NCI-H2227 treated with DMSO at 0.1 percent for 48 hours (cell line): ENCODE results near the gene MEN1.

Source experiments
- DNase-seq: peaks from one replicate; lab custom pipeline; 2025; lab: John Stamatoyannopoulos, UW

The MEN1 gene

GRCh38 chr11:64762674-64763525, 47.5 kb downstream of the MEN1 start:
- DNase-seq, result peak; percentile 90

DNA sequence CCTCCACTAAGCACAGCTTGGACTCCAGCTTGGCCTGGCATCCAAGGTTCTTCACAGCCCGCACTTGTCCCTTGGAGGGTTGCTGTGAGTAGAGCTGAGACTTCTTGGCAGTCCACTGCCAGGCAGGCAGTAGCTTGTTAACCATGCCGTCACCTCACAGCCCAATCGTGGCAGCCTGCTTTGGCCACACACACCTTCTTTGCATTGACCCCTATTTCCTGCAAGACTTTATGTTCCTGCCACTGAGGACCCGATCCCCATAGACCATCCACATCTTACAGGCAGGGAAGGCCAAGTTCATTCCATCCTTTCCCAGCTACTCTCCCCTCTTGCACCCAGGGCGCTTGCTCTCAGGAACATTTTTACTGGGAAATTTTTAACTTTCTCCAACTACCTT, 48.1 kb downstream of the MEN1 start:
- DNase-seq, result no peak

- no peak for DNase-seq
Measured at GRCh38 chr11:64760759-64761420, 49.5 kb downstream of the MEN1 start.

GRCh38 chr11:64759722-64760719, 50.3 kb downstream of the MEN1 start, which contains the start of gene PYGM:
PYGM (minus strand) TSS chr11:64759974; CDS start chr11:64759898, 76 bp downstream.
- DNase-seq, result no peak

- DNase-seq, result no peak
Measured at GRCh38 chr11:64759131-64759721, 51.1 kb downstream of the MEN1 start.

DNA sequence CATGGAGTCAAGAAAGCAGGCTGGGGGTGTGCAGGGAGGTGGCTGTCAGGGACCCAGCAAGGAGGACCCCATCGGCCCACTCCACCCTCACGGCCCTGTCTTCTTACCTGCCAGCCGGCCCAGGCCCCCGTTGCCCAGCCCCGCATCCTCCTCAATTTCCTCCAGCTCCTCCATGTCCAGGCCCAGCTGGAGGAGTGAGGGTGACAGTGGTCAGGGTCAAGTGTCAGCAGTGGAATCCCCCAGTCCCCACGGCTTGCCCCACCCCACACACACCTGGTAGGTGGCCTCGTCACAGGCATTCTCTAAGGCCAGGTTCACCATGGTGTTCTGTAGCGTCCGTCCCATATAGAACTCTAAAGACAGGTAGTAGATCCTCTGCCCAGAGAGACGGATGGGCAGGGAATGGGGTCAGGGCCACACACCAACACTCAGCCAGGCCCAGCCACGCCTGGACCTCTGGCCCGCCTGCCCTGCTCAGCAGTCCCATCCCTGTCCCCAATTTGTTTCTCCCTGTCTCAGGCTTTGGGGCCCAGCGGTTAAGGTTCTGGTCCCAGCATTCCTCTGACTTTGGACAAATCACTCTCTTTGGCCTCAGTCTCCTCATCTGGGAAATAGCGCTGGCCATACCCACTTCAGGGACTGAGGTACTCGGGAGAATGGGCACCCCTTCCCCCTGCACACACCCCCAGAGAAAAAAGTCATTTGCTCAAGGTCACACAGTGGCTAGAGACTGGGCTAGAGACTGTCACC, 51.8 kb downstream of the MEN1 start:
- no peak for DNase-seq

- DNase-seq, result no peak
Measured at GRCh38 chr11:64757549-64758329, 52.6 kb downstream of the MEN1 start.

DNA sequence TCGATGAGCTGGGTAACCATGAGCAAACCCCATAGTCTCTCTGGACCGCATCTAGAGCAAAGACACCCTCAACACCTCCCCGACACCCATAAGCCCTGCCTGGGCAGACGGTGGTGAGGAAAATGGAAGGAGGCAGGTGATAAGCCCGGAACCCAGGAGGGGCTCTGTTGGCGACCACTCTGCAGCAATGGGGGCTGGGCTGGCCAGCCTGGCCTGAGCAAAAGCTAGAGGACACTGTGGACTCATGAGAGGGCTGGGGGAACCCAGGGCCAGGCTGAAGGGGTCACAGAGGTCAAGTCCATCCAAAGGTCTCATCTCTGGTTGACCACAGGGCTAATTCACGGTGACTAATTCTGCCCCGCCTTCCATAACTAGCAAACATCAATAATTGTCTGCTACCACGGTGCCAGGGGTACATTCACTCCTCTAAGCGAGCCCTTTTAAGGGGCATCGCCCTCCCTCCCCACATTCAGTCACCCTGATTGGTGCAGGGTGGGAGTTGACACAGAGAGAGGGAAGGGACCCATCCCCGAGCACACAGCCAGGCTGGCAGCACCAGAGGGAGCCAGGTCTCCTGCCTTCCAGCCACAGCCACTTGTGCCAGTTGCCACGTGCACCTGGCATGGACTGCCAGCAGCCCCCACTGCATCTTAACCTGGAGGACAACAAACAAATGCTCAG, 54.5 kb downstream of the MEN1 start:
- no peak for DNase-seq

- no peak for DNase-seq
Measured at GRCh38 chr11:64754919-64755662, 55.3 kb downstream of the MEN1 start.

- DNase-seq, result no peak
Measured at GRCh38 chr11:64754124-64754918, 56.0 kb downstream of the MEN1 start.
